Activated naive CD4-positive, alpha-beta T cell treated with anti-CD3 and anti-CD28 coated beads, Interleukin-2, amount 50 U/mL, for 24 hours (primary cell): ENCODE data around the gene DEFB115.
"Not testable (repeated sequence)": the region's sequence is repeated elsewhere in the genome, so short reads cannot be mapped to it uniquely, and the experiment has no call there.

ENCODE experiments used
- H3K27ac Mint-ChIP-seq: one replicate; pipeline ENCODE4 v1.8.0; 2021; ENCODE audit warnings: mild to moderate bottlenecking, mixed read lengths
- H3K27me3 Mint-ChIP-seq: one replicate; pipeline ENCODE4 v1.8.0; 2021; ENCODE audit warnings: mixed read lengths
- H3K36me3 Mint-ChIP-seq: one replicate; pipeline ENCODE4 v1.8.0; 2021; ENCODE audit warnings: mixed read lengths
- H3K4me1 Mint-ChIP-seq: one replicate; pipeline ENCODE4 v1.8.0; 2021; ENCODE audit warnings: mixed read lengths
- H3K4me3 Mint-ChIP-seq: one replicate; pipeline ENCODE4 v1.8.0; 2021; ENCODE audit warnings: mild to moderate bottlenecking, mixed read lengths
- H3K9me3 Mint-ChIP-seq: one replicate; pipeline ENCODE4 v1.8.0; 2021; ENCODE audit warnings: mixed read lengths

DEFB115 gene, protein sequence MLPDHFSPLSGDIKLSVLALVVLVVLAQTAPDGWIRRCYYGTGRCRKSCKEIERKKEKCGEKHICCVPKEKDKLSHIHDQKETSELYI

DNA sequence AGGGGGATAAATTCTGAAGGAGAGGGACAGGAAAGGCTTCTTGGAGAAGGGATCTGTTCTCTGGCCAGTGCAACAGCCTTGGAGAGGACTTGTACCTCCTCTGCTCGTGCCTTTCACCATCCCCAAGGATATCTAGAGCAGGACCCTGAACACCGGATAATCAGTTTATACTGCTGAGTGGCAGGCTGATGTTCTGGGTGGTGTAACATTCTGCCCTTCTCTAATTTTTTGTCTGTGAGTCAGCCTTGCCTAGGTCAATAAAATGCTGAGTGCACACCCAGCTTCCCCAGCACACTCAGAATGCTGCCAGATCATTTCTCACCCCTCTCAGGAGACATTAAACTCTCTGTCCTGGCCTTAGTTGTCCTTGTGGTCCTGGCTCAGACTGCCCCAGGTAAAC, at the start of gene DEFB115:
Gene DEFB115 (plus strand): TSS at position 301 of the 400 bp plus-strand sequence. CDS start 0 bp downstream, at position 301.
- H3K27me3 Mint-ChIP-seq = no peaks in the 10 kb centered on the region
- no peak within 1 kb of the TSS for H3K27ac Mint-ChIP-seq
- H3K9me3 Mint-ChIP-seq = no peaks in the 10 kb centered on the region
- H3K4me3 Mint-ChIP-seq = no peak within 1 kb of the TSS
- H3K36me3 Mint-ChIP-seq = no peaks in the 10 kb centered on the region
- H3K4me1 Mint-ChIP-seq = no peaks in the 10 kb centered on the region

DNA sequence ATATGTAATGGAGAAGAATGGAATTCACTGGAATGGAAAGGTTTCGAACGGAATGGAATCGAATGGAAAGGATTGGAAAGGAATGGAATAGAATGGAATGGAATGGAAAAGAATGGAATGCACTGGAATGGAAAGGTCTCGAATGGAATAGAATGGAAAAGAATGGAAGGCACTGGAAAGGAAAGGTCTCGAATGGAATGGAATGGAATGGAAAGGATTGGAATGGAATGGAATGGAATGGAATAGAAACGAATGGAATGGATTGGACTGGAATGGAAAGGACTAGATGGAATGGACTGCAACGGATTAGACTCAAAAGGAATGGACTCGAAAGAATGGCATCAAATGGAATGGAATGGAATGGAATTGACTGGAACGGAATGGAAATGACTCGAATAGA, 20.5 kb upstream of the DEFB115 start:
- Mint-ChIP-seq H3K9me3 (no peaks in the 10 kb centered on the region), H3K27ac (no peak overlapping the region), H3K4me1 (no peaks in the 10 kb centered on the region), H3K4me3 (no peak overlapping the region), H3K27me3 (no peaks in the 10 kb centered on the region), H3K36me3 (no peaks in the 10 kb centered on the region)

DNA sequence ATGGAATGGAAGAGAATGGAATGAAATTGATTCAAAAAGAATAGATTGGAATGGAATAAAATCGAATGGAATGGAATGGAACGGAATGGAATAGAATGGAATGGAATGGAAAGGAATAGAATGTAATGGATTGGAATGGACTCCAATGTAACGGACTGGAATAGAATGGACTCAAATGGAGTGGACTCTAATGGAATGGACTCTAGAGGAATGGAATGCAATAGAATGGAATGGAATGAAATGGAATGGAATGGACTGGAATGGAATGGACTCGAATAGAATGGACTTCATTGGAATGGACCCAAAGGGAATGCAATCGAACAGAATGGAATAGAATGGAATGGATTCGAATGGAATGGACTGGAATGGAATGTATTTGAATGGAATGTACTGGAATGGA, 19.7 kb upstream of the DEFB115 start:
- H3K27ac Mint-ChIP-seq = no peak overlapping the region
- H3K36me3 Mint-ChIP-seq = no peaks in the 10 kb centered on the region
- no peak overlapping the region for H3K4me3 Mint-ChIP-seq
- no peaks in the 10 kb centered on the region for H3K27me3 Mint-ChIP-seq
- H3K9me3 Mint-ChIP-seq = no peaks in the 10 kb centered on the region
- H3K4me1 Mint-ChIP-seq = no peaks in the 10 kb centered on the region

DNA sequence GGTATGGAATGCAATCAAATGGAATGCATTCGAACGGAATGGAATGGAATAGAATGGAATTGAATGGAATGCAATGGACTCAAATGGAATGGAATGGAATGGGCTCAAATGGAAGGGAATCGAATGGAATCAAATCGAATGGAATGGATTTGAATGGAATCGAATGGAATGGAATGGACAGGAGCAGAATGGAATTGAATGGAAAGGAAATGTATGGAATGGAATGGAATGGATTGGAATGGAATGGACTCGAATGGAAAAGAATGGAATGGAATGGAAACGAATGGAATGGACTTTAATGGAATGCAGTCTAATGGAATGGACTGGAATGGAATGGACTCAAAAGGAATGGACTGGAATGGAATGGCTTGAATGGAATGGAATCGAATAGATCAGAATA, 18.3 kb upstream of the DEFB115 start:
- Mint-ChIP-seq H3K27me3 (no peaks in the 10 kb centered on the region), H3K4me3 (no peak overlapping the region), H3K4me1 (no peaks in the 10 kb centered on the region), H3K9me3 (no peaks in the 10 kb centered on the region), H3K36me3 (no peaks in the 10 kb centered on the region), H3K27ac (no peak overlapping the region)

DNA sequence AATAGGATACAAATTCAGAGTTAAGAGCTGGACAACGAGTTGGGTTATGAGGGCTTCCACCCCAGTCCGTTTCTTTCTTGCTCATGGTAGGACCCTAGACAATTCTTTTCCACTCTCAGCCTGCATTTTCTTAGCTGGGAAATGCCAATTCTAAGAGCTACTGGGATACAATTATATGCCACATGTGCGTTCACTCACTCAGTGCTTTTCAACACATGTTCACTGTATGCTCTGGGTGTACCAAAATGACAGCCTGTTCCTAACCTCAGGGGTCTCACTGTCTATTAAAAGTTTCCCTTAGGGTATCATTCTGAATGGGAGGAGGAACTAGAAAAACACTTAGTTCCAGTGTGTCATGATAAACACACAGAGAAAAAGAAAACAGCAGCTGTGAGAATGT, 505 bp upstream of the DEFB115 start:
- H3K36me3 Mint-ChIP-seq = no peaks in the 10 kb centered on the region
- H3K4me1 Mint-ChIP-seq = no peaks in the 10 kb centered on the region
- H3K9me3 Mint-ChIP-seq = no peaks in the 10 kb centered on the region
- no peak overlapping the region for H3K27ac Mint-ChIP-seq
- H3K27me3 Mint-ChIP-seq = no peaks in the 10 kb centered on the region
- no peak overlapping the region for H3K4me3 Mint-ChIP-seq

DNA sequence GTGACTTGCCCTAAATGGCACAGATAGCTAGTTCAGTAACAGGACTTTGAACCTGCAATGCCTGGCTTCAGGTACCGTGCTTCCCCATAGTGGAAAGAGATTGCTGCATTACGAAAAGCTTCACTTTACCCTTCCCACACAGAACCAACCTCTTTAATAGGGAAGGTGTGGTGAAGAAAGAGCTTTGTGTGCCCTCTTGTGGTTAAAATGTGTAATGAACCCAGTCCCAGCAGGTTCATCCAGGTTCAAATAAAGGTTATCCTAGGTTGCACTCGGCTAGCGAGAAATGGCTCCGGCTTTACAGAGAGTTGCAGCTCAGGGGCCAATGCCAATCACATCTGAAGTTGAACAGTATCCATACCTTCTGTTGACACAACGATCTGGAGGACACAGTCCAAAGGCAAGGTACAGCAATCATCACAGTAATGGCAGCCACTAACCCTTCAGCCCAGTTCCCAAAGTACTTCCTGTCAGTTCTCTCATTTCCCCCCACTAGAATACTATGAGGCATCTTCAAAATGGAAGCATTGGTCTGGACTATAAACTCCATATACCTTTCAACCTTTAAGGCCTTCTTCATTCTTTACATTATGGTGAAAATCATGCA, 3.0 kb downstream of the DEFB115 start:
- H3K4me3 Mint-ChIP-seq = no peak overlapping the region

DNA sequence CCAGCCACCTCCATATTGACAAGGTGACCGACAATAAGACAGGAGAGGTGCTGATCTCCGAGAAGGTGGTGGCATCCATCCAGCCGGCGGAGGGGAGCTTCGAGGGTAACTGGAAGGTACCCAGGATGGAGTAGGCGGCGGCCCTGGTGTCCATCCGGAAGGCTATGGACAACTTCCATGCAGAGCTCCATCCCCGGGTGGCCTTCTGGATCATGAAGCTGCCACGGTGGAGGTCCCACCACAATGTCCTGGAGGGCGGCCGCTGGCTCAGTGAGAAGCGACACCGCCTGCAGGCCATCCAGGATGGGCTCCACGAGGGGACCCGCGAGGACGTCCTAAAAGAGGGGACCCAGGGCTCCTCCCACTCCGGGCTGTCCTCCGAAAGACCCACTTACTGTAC, 17.0 kb downstream of the DEFB115 start:
- Mint-ChIP-seq H3K27me3 (no peaks in the 10 kb centered on the region), H3K27ac (no peak overlapping the region), H3K36me3 (peaks cover 6% of the 10 kb centered on the region), H3K9me3 (peaks cover 18% of the 10 kb centered on the region), H3K4me1 (no peaks in the 10 kb centered on the region), H3K4me3 (no peak overlapping the region)

More for the DNA sequence above, 3.0 kb downstream of the DEFB115 start:
- no peaks in the 10 kb centered on the region for H3K9me3 Mint-ChIP-seq
- no peaks in the 10 kb centered on the region for H3K27me3 Mint-ChIP-seq
- no peaks in the 10 kb centered on the region for H3K36me3 Mint-ChIP-seq
- H3K27ac Mint-ChIP-seq = no peak overlapping the region
- H3K4me1 Mint-ChIP-seq = no peaks in the 10 kb centered on the region

DNA sequence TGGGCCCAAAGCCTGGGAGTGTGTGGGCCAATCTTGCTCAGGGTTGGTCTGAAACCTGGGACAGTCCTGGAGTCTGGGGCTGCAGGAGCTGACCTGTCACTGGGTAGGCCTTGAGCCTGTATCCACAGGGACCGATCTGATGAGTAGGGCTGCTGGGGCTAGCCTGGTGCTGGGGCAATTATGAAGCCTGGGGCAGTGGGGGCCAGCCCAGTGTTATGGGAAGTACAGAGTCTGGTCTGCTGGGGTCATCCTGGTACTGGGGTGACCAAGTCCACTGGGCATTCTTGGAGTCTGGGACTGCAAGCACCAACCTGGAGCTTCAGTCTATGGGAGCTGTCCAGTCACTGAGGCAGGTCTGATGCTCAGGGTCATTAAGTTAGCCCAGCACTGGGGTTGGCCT, 20.7 kb downstream of the DEFB115 start:
- no peaks in the 10 kb centered on the region for H3K4me1 Mint-ChIP-seq
- no peak overlapping the region for H3K4me3 Mint-ChIP-seq
- H3K36me3 Mint-ChIP-seq = peaks cover 2% of the 10 kb centered on the region
- no peaks in the 10 kb centered on the region for H3K27me3 Mint-ChIP-seq
- peaks cover 16% of the 10 kb centered on the region for H3K9me3 Mint-ChIP-seq
- H3K27ac Mint-ChIP-seq = no peak overlapping the region

DNA sequence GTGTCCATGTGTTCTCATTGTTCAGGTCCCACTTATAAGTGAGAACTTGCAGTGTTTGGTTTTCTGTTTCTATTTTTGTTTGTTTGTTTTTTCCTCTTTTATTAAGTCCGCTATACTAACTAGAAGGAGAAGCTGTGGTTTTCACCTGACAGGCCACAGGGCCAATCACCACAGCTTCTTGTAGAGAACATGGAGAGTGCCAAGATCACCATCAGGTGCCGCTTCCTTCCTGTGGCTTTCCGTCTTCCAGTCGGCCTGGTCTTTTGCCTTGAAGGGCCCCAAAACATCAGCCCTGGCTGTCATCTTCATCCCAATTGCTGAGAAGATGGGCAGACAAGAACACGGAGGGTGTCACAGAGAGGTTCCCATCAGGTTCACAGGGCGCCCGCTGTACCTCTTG, 27.5 kb downstream of the DEFB115 start:
- not testable (repeated sequence) for H3K36me3 Mint-ChIP-seq

DNA sequence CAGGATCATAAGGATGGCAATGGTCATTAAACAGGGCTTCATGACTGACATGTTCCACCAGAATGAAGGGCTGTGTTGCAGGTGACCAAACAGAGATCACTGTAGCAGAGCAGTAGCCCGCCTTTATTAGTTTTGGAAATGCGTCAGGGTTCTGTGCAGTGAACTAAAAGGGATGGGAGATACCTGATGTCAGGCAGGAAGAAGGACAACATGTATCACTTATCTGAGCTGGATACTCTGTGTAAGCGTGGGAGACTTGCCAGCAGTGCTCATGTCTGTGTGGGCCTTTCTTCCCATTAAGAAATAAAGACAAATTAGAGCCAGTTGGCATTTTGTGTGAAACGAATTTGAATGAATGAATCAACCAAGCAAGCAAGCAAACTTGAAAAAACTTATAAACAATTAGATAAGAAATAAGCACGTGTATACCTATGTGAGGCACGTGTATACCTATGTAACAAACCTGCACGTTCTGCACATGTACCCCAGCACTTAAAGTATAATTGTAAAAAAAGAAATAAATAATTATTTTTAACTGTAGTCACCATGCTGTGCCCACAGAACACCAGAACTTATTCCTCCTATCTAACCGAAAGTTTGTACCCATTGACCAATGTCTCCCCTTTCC, 51.2 kb downstream of the DEFB115 start, which contains the start of gene DEFB116:
Gene DEFB116 (minus strand): TSS at position 51 of the 628 bp plus-strand sequence. CDS start 0 bp downstream, at position 51.
- Mint-ChIP-seq H3K9me3 (peaks cover 9% of the 10 kb centered on the region), H3K27ac (no peak within 1 kb of the TSS), H3K4me3 (no peak within 1 kb of the TSS), H3K36me3 (no peaks in the 10 kb centered on the region), H3K4me1 (no peaks in the 10 kb centered on the region), H3K27me3 (no peaks in the 10 kb centered on the region)

More for the DNA sequence above, 27.5 kb downstream of the DEFB115 start:
- H3K9me3 Mint-ChIP-seq = peaks cover 19% of the 10 kb centered on the region
- H3K4me1 Mint-ChIP-seq, H3K4me3 Mint-ChIP-seq, H3K27me3 Mint-ChIP-seq, H3K27ac Mint-ChIP-seq: not testable (repeated sequence)
